D341Med (cell line): ENCODE measurements around the gene AGAP1.

Experiments used
- DNase-seq: peaks from one replicate; pipeline ENCODE4 v3.0.0; 2012; ENCODE audit warnings: low spot score

AGAP1 gene

DNA sequence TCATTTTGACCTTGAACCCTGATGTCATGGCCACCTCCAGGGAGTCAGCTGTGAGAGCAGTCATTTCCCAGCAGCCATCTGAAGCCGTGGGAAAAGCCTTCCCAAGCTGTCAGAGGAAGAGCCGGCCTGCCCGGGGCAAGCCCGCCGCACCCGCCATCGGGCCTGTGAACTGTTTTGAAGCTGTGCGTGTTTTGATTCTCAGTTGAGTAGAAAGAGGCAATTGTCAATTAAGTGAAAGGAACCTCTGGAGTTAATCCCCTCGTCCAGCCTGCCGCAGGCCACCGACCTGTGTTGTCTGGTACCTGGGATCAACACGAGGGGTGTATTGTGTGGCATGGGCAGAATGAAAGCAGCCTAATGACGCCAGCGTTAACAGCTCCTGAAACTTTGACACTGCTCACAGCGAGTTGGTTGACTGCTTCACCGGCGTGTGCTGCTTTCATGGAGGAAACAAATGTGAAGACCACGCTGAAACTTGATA is 318.4 kb downstream of the AGAP1 start:
- no peak for DNase-seq

DNA sequence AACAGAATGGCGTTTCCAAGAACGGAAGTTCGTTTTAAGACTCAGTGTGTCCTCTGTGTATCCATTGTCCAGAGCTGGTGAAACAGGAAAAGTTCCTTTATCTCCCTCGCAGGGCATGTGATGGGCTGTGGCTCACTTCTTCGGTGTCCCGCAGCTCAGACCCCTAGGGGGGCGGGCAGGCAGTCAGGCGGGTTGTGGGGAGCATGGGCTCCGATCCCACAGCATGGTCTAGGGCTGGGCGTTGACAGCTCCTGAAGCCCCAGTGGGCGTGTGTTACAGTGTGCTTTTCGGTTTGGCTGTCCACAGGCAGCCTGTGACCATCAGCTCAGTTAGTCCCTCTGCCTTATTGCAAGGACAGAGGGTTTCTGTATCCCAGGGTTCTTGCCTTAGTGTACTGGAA is 319.6 kb downstream of the AGAP1 start:
- no peak for DNase-seq

DNA sequence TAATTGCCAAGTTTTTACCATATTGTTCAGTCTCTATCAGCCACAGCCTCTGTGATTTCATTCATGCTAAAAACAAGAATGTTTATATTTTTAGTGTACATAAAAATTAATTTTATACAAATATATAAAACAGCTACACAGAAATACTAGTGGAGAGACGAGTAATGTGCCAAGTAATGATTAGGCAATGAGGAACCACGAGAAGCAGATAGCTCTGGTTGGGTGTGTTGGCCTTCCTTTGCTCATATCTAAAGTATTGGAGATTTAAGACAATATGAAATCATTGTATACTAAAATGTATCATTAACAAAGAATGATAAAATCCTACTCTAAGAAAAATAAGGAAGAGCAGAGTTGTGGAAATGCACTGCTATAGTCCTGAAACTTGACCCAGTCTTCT is 326.7 kb downstream of the AGAP1 start:
- DNase-seq = no peak

DNA sequence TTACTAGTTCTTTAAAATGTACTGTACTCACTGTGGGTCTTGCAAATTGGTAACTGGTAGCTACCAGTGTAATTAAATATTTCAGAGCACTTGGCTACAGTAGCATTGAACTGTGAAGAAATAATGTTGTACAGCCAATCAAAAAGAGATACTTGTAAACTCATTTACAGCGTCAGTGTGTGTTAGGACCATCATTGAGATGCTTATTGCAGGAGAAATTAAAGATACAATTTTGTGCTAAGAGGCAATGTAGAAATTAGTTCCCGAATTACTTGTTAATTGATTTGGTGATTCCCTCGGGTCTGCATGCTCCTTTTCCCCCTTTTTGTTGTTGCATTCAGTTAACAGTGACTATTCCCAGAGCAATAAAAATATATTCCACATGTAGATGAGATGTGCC is 330.5 kb downstream of the AGAP1 start:
- no peak for DNase-seq

DNA sequence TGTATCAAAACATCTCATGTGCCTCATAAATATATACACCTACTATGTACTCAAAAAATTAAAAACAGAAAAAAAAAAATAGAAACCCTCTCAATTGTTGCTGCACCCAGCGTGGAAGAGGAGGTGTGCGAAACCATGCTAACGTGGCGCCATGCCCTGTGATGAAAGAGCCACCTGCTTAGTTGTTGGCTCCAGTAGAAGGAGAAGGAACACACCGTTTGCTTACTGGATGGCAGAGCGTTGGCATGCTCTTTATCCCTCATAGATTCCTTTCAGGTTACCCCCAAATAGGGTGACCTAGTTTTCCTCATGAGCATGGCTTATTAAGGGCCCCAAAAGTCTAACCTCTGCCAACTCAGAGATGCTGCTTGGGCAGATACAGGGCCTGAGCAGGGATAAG is 332.1 kb downstream of the AGAP1 start:
- no peak for DNase-seq

DNA sequence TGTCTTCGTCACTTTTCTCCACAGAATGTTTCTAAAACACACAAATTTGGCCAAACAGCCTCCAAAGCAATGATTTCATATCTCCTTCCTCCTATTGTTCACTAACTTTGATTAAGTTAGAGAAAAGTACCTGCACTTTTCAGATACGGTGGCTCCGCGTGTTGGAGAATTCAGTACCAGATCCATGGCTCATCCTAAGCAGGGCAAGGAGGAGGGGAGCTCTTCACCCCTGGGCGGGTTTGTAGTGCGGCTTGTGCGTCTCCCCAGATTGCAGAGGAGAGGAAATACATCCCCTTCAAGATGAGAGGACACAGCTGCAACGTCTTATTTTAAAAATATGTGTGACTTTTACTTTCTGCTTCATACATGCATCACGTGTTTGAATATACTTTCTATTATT is 333.0 kb downstream of the AGAP1 start:
- DNase-seq = no peak

DNA sequence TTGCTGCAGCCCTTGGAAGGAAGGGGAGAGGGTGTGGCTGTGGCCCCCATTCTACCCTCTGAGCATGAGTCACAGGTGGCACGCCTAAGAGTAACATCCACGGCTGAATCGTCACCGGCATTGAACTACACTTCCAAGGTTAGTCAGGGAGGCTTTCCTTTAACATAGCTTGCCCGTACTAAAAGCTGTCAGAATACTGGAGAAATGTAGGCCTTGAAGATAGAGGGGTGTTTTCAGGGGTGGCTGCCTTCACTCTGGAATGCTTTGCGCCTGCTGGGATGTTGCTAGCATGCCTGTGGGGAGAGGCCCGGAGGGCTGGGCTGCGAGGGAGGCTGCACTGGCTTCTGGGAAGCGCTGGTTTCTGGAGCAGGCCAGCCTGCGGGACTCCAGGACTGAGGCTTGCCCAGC is 333.7 kb downstream of the AGAP1 start:
- DNase-seq = no peak

DNA sequence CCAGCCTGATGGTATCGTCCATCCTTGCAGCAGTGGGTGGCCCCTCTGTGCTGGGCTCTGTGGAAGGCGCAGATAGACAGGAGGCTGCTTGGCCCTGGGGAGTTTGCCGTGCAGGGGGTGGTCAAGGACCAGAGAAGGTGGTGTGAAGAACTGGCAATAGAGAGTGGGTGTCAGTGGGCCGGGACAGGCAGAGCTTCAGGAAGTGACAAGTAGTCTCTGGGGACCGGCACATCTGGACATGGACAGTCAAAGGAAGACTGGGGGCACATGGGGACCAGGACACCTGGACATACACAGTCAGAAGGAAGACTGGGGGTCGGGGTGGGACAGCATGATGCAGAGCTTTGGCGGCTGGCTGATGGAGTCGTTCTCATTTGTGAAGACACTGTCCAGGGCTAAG is 335.9 kb downstream of the AGAP1 start:
- DNase-seq = no peak

DNA sequence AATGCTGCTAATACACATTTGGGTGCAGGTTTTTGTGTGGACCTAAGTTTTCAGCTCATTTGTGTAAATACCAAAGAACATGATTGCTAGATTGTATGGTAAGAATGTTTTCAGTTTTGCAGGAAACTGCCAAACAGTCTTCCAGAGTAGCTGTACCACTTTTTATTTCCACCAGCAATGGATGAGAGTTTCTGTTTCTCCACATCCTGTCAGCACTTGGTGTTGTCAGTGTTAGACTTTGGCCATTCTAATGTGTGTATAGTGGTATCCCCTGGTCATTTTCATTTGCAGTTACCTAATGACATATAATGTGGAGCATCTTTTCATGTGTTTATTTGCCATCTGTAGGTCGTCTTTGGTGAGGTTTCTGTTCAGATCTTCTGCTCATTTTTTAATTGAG is 337.9 kb downstream of the AGAP1 start:
- DNase-seq = no peak

DNA sequence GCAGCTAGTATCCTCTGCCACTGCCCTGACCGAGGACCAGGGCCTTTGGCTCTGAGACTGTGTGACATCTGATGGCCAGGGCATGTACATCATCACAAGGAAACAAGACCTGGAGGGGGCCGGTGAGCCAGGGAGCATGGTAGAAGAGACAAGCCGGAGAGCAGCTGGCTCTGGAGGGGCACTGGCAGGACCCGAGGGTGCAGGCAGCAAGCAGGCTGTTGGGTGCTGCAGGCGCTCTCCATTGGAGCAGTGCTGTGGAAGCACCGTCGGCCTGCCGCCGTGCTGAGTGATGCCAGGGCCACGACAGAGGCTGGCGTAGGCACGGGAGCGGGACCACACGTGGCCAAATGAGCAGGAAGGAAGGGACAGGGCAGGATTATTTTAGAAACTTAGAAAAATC is 339.1 kb downstream of the AGAP1 start:
- no peak for DNase-seq

DNA sequence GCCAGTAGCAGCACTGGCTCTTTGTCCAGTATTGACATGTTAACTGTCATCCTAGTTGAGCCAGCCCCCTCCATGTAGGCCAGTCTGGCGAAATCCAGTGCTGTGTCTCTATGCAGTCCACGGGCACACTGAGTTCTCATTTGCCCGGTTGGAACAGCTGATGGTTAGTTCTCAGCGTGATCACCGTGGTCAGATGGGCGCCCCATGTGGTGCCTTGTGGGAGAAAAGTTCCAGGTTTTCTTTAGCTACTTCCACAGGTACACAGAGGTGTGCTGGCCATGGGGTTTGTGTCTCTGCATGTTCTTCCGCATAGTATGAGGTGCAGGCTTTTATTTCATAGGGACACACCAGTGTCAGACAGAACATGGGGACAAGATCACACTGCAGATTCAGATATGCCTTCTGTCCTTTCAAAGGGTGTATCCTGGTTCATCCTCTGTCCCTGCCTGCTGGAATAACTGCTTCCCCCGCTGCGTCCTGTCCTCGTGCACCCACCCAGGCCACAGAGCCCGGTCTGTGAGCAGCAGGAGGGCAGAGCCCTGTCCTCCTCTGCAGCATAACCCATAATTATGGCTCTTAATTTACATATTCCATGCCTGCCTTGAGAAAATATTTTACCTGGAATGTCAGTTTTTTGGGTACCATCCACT is 340.3 kb downstream of the AGAP1 start:
- no peak for DNase-seq

DNA sequence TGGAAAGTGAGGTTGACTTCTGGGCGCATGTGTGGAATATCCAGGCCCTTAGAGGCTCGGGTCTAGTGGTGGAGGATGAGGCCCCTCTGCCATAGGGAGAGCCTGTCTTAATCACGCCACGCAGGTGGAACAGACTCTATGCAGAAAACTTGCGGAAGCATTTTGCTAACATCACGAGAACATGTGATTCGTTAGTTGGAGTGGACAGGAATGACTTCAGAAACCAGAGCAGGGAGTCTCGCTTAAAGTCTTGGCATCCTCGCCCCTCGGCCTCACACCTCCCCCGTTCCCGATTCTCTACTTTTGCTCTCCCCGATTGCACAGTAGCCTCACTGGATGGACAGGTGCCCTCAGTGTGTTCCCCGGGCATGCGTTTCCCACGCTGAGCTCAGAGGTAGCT is 340.9 kb downstream of the AGAP1 start:
- DNase-seq = no peak

DNA sequence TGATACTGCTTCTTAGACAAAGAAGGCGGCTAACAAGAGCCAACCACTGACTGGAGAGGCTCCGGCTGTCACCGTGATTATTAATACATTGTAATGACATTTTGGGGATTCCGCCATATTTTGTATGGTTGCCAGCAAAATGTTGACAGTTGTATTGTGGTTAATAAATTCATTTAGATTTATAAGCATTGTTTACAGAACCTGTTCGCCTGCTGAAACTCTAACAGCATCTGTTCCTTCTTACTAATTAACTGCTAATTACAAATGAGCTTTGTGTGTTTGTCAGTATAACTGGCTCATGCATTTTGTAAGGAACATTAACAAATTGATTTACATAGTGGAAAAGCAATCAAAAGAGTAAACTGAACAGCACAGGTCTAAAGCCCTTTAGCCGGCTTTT is 342.0 kb downstream of the AGAP1 start:
- DNase-seq = no peak

DNA sequence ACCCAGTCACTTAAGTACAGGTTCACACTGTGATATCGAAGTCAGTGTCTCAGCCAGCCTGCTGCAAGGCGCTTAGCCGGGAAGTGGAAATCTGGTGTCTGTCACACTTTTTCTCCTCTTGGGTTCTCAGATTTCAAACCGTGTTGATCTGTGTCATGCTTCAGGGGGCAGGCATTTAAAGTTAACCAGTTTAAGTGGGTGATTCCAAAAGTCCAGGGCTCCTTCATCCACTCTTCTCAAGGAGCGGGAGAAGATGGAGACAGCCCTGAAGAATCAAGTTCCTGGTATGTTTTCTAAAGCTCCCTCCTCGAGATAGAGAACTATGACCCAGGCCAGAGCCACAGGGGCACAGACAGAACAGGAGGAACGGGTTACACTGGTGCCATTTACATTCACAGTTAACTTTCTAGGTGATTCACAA is 342.7 kb downstream of the AGAP1 start:
- no peak for DNase-seq

DNA sequence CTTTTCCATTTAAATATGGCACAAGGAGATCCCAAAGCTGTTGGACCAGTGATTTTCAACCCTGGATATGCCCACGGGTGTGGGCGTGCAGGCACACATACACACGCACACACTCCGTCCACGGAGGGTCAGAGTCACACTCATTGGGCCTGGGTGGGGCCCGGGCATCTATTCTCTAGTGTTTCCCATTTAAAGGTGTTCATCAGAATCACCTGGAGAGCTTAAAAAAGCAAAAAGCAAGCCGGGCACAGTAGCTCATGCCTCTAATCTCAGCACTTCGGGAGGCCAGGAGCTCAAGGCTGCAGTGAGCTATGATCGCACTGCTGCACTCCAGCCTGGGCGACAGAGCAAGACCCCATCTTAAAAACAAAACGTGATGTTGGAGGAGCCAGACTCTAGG is 345.4 kb downstream of the AGAP1 start:
- DNase-seq = no peak

DNA sequence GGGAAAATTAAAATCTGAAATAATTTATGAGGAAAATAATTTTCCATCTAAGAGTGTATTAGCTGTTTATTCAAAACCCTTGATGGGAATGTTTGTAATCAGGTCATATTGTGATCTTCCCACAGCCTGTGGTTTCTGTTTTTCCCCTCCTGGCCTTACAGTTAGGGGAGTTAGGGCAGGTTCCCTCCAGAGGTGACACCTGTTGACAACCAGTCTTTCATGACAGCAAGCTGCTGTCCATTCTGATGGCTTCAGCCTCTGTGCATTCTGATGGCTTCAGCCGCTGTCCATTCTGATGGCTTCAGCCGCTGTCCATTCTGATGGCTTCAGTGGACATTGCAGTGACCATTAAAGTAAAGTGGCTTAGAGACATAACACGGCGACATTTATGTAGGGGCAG is 346.1 kb downstream of the AGAP1 start:
- DNase-seq = no peak

DNA sequence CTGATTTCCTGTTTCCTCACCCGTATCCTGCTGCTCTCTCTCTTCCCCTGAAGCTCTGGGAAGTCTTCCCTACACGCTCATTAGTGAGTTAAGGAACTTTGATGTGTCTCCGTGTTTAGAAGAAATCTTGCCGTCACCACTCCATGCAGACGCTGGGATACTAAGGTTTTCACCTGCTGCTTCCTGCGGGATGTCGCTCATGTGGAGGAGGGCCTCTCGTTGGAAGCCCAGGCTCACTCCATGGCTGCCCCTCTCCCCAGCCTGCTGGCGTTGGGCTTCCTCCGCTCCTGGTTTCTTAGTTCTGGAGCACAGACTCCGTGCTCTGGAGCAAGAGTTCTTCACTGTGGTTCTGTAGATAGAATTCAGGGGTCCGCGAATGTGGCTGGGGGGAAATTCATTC is 348.0 kb downstream of the AGAP1 start:
- no peak for DNase-seq

DNA sequence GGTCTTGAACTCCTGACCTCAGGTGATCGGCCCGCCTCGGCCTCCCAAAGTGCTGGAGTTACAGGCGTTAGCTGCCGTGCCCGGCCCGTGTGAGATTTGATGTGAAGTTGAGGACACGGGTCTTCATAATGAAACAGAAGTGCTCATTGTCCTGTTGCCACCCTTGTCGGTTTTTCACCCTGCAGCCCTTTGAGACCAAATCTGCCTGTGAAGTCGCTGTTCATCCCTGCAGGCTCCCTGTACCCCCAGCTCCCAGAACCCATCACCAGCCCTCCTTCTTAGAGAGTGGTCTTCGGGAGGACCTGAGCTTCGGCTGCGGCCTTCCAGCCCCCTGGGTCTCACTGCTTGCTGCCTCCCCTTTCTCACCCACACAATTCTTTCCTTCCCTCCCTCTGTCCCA is 349.1 kb downstream of the AGAP1 start:
- DNase-seq = no peak

DNA sequence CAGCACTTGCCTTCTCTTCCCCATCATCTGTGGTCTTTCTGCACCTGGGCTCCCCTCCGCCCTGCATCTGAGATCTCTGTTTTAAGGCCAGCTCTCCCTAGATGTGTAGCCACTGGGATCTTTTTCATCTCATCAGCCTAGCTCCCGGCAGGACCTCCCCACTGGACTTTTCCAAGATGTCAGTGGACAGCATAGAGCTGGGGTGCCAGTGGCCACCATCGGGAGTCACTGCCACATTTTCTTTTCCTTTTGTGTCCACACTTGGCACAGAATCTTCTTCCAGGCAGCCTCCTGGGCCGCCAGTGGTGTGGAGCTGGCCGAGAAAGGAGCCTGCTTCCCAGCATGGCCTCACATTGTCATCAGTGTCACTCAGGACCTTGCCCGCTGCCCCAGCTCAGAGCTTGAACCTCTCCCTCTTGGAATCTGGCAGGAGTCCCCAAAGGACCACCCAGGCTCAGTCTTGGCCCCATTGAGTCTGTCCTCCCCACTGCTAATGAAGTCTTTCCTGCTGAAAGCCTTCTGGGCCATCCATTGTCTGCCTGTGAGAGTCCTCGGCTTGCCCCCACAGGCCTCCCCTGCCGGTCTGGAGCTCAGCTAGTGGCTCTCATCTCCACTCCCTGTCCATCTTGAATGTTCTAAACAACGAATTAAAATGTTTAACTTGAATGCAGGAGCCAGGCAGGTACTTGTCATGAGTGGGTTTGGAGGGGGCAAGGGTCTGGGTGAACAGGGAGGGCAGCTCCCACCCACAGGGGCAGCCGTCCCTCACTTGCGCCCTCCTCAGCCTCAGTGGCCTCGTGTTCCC is 349.9 kb downstream of the AGAP1 start:
- no peak for DNase-seq

DNA sequence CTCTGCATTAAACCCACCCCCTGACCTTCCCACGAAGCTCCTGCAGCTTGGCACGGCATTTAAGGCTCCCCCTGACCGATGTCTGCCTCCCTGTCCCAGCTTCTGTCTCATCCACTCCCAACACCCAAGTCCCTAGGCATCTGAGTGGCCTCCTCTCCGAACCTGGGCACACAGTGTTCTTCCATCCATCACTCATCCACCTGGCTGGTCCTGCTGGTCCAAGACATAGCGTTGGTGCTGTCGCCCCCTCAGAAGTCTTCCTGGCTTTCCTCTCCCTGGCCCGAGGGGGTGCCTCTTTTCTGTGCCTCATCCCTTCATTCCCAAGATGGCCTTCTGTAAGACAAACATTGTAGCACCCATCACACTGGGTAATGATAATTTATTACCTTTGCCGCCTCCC is 350.7 kb downstream of the AGAP1 start:
- DNase-seq = no peak

DNA sequence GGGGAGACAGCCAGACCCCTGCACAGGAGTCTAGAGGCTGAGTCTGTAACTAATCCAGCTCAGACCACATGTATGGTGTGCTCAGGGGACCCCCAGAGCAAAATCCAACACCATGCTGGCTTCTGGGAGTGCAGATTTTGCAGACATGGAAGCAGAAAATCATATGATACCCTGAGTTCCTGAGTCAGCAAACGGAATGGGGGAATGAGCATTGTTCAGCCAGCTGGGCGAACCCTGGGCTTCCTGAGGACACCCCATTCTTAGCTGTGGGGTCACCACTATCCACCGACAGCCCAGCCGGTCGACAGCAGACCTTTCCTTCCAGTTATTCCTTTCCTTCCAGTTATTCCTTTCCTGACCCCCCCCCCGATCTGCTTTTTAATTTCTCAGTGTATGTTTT is 351.4 kb downstream of the AGAP1 start:
- DNase-seq = no peak

DNA sequence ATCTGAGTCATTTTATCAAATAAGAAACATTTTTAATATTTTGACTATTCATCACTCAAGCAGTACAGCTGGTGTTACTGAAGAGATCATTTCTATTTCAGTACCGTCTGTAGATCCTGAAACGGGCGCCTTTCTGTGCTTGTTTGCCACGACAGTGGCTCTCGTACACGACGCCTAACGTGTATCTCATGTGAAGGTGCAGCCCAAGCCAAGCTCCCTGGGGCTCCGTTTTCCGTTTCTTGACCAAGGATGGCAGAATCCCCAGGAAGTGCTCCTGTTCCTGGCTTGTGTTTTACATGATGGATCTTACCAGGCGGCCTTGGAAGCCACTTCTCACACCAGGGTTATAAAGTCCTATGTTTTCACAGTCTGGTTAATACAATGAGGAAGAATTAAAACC is 353.7 kb downstream of the AGAP1 start:
- no peak for DNase-seq

DNA sequence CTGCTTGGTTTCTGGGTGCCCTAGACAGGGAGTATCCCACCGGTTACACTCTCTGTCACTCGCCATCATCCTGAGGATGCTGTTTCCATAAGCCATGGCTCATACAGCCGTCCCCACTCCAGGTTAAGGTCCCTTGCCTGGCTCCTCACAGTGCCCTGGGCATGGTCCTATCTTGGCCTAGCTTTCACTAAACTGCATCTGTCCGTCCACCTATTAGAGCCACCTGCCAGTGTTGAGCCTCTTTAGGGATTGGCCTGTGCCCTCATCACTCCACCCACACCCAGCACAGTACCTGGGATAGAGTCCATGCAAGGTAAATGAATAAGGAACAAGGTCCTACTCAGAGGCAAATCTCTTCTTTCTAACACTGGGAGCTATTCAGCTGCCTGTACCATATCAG is 354.2 kb downstream of the AGAP1 start:
- no peak for DNase-seq

DNA sequence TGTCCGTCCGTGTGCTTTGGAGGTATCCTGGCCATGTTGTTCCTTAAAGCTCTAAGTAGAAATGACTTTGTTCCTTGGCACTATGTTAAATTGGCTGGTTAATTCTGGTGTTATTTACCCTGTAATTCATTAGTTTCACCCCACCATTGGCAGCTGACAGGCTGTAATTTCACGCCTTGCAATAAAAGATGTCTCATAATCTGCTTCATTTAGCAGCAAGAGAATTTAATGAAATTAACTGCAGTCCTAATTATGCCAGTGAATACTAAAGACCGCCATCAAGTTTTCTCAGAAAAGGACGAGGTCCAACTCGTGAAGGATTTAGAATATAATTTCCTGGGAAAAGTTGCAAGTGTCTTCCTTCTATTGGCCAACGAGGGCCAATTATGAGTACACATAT is 355.1 kb downstream of the AGAP1 start:
- no peak for DNase-seq
